IMR-90 (cell line): ENCODE results near the gene HOXD9. TPM values are rescaled to one million over a fixed set of nuclear protein-coding genes. Genes with fewer than 3 reads are reported as not detected.

Source experiments
- ATAC-seq: fragments of 200-7000 bp; cut with Tn5 transposase; 2 replicates; pipeline ENCODE4 v1.9.1; 2020; ENCODE audit warnings: low read depth, mild to moderate bottlenecking, moderate library complexity
- BruUV-seq: library from RNA; stranded (reverse); fragments of 400-500 nt; replicated peaks from 2 replicates; lab custom pipeline; 2021; lab: Mats Ljungman, UMichigan
- CTCF ChIA-PET: fragments of 300-600 bp; formaldehyde crosslinking; extraction: SDS; loops from one replicate; lab custom pipeline; 2021; ENCODE audit warnings: antibody characterized with exemption; lab: Yijun Ruan, JAX
- POLR2A ChIA-PET: fragments of 300-600 bp; sonication (Branson Sonifier 250); formaldehyde crosslinking; loops from one replicate; lab custom pipeline; 2022; ENCODE audit warnings: antibody characterized with exemption; ENCODE audit not compliant: unreplicated experiment; lab: Charles Lee
- DNase-seq: peaks from one replicate; pipeline ENCODE4 v3.0.0; 2013
- H2AFZ ChIP-seq: replicated peaks from 2 replicates; pipeline ENCODE3; 2013; ENCODE audit warnings: low read length, mild to moderate bottlenecking; ENCODE audit not compliant: poor library complexity
- H2AK5ac ChIP-seq: 2 replicates; pipeline ENCODE4 v1.6.1; 2013; ENCODE audit warnings: low read depth, low read length, inconsistent platforms
- H2AK9ac ChIP-seq: replicated peaks from 2 replicates; pipeline ENCODE3; 2013; ENCODE audit warnings: mild to moderate bottlenecking, low read depth, low read length, moderate library complexity; ENCODE audit not compliant: poor library complexity
- H2BK120ac ChIP-seq: 2 replicates; pipeline ENCODE4 v1.6.1; 2013; ENCODE audit warnings: low read depth, low read length, inconsistent platforms
- H2BK15ac ChIP-seq: 3 replicates; pipeline ENCODE4 v1.6.1; 2013; ENCODE audit warnings: low read depth, low read length, inconsistent platforms
- H2BK20ac ChIP-seq: 2 replicates; pipeline ENCODE4 v1.6.1; 2013; ENCODE audit warnings: low read depth, mild to moderate bottlenecking, inconsistent platforms, low read length, moderate library complexity
- H2BK5ac ChIP-seq: 2 replicates; pipeline ENCODE4 v1.6.1; 2013; ENCODE audit warnings: mild to moderate bottlenecking, low read depth, low read length, inconsistent platforms; ENCODE audit not compliant: poor library complexity, severe bottlenecking
- H3K14ac ChIP-seq: replicated peaks from 2 replicates; pipeline ENCODE4 v1.6.1; 2013; ENCODE audit warnings: low read depth, low read length, inconsistent platforms
- H3K18ac ChIP-seq: 2 replicates; pipeline ENCODE4 v1.6.1; 2013; ENCODE audit warnings: low read depth, low read length, control low read depth
- H3K23ac ChIP-seq: 2 replicates; pipeline ENCODE4 v1.6.1; 2013; ENCODE audit warnings: low read depth, low read length, inconsistent platforms
- H3K27ac ChIP-seq: 2 replicates; pipeline ENCODE4 v1.5.1; 2013; ENCODE audit warnings: mild to moderate bottlenecking, control low read depth, low read length; ENCODE audit not compliant: insufficient read depth
- H3K27me3 ChIP-seq: 2 replicates; pipeline ENCODE4 v1.6.1; 2013; ENCODE audit warnings: low read length; ENCODE audit not compliant: control insufficient read depth, insufficient read depth
- H3K36me3 ChIP-seq: 2 replicates; pipeline ENCODE4 v1.6.1; 2013; ENCODE audit warnings: low read length, mixed read lengths; ENCODE audit not compliant: control insufficient read depth, insufficient read depth
- H3K4ac ChIP-seq: 2 replicates; pipeline ENCODE4 v1.6.1; 2013; ENCODE audit warnings: low read depth, low read length, inconsistent platforms
- H3K4me1 ChIP-seq: 2 replicates; pipeline ENCODE4 v1.6.1; 2013; ENCODE audit warnings: low read length, mixed read lengths; ENCODE audit not compliant: control insufficient read depth, insufficient read depth
- H3K4me2 ChIP-seq: 2 replicates; pipeline ENCODE4 v1.6.1; 2013; ENCODE audit warnings: low read depth, mild to moderate bottlenecking, control low read depth, low read length, moderate library complexity
- H3K4me3 ChIP-seq: 2 replicates; pipeline ENCODE4 v1.5.1; 2013; ENCODE audit warnings: low read depth, mild to moderate bottlenecking, control low read depth, low read length, moderate library complexity; ENCODE audit not compliant: insufficient read depth
- H3K56ac ChIP-seq: 2 replicates; pipeline ENCODE4 v1.6.1; 2013; ENCODE audit warnings: low read length, inconsistent platforms; ENCODE audit not compliant: insufficient read depth; ENCODE audit errors: extremely low read depth
- H3K79me1 ChIP-seq, 2 experiments: 2 replicates each; pipeline ENCODE4 v1.6.1; 2013; ENCODE audit warnings: low read length in 2 of 2, inconsistent platforms in 1 of 2, low read depth in 1 of 2
- H3K9ac ChIP-seq: 2 replicates; pipeline ENCODE4 v1.6.1; 2013; ENCODE audit warnings: low read depth, low read length, control low read depth
- H3K9me1 ChIP-seq: 2 replicates; pipeline ENCODE4 v1.6.1; 2013; ENCODE audit warnings: low read length, inconsistent platforms; ENCODE audit not compliant: insufficient read depth
- H3K9me3 ChIP-seq: 2 replicates; pipeline ENCODE4 v1.6.1; 2013; ENCODE audit warnings: low read length; ENCODE audit not compliant: control insufficient read depth, insufficient read depth
- H4K20me1 ChIP-seq: 2 replicates; pipeline ENCODE4 v1.6.1; 2013; ENCODE audit warnings: low read length, inconsistent platforms; ENCODE audit not compliant: insufficient read depth
- H4K5ac ChIP-seq: 2 replicates; pipeline ENCODE4 v1.6.1; 2013; ENCODE audit warnings: mild to moderate bottlenecking, low read depth, low read length, control low read depth
- H4K8ac ChIP-seq, 2 experiments: 2 replicates each; pipeline ENCODE4 v1.6.1; 2013; ENCODE audit warnings: low read depth in 2 of 2, low read length in 2 of 2, control low read depth in 1 of 2, inconsistent platforms in 1 of 2
- H4K91ac ChIP-seq: 2 replicates; pipeline ENCODE4 v1.6.1; 2013; ENCODE audit warnings: low read depth, low read length, inconsistent platforms; ENCODE audit not compliant: insufficient read depth
- NFE2L2 ChIP-seq: fragments of 150-350 bp; IDR thresholded peaks from 2 replicates; pipeline ENCODE4 v1.6.1; 2016; ENCODE audit warnings: low read depth, mild to moderate bottlenecking, low read length
- SMC3 ChIP-seq: fragments of 150-350 bp; IDR thresholded peaks from 2 replicates; pipeline ENCODE4 v1.6.1; 2016; ENCODE audit warnings: low read depth, mild to moderate bottlenecking, antibody characterized with exemption, low read length, moderate library complexity
- WGBS, 2 experiments: methylation state at CpG; one replicate each; pipeline versions ENCODE4 v1.1.5 to v1.1.7; 2013; ENCODE audit warnings: missing lambda C conversion rate in 2 of 2; ENCODE audit not compliant: insufficient read length in 1 of 2; ENCODE audit errors: extremely low coverage in 2 of 2; 5-methylcytosine and 5-hydroxymethylcytosine counted together
- dilution Hi-C: fragments of 300-500 bp; cut with HindIII; formaldehyde crosslinking; loops from one replicate; pipeline ENCODE4 v1.14.3; 2018; ENCODE audit warnings: low sequenced_read_pairs; ENCODE audit not compliant: unreplicated experiment
- in situ Hi-C: fragments of 300-500 bp; cut with MboI; formaldehyde crosslinking; loops from 3 replicates; pipeline ENCODE4 v1.14.3; 2019; ENCODE audit warnings: low sequenced_read_pairs, inconsistent platforms, mixed read lengths
- intact Hi-C: fragments of 100-400 bp; cut with micrococcal nuclease; formaldehyde crosslinking; loops from 2 replicates; pipeline ENCODE4 v1.10.0; 2022
- polyA plus RNA-seq, 3 experiments: library from polyadenylated mRNA; depleted of rRNA; stranded (reverse); fragments of >200 nt; gene quantifications; 2 replicates each; pipeline ENCODE4 v1.2.3, GENCODE V29; 2012; ENCODE audit warnings: low replicate concordance in 1 of 3
- total RNA-seq: library from RNA; depleted of rRNA; stranded (reverse); fragments of >200 nt; gene quantifications from 2 replicates; pipeline ENCODE4 v1.2.3, GENCODE V29; 2012
- TF ChIP-seq, protein P1 (sequence below): fragments of 150-350 bp; IDR thresholded peaks from 2 replicates; pipeline ENCODE4 v1.6.1; 2017; ENCODE audit warnings: mild to moderate bottlenecking, antibody characterized with exemption, low read length, low read depth

Gene HOXD9
- total and polyA plus RNA-seq, 2 of the 4 experiments (the other 2 are of a cell fraction), result not detected

DNA sequence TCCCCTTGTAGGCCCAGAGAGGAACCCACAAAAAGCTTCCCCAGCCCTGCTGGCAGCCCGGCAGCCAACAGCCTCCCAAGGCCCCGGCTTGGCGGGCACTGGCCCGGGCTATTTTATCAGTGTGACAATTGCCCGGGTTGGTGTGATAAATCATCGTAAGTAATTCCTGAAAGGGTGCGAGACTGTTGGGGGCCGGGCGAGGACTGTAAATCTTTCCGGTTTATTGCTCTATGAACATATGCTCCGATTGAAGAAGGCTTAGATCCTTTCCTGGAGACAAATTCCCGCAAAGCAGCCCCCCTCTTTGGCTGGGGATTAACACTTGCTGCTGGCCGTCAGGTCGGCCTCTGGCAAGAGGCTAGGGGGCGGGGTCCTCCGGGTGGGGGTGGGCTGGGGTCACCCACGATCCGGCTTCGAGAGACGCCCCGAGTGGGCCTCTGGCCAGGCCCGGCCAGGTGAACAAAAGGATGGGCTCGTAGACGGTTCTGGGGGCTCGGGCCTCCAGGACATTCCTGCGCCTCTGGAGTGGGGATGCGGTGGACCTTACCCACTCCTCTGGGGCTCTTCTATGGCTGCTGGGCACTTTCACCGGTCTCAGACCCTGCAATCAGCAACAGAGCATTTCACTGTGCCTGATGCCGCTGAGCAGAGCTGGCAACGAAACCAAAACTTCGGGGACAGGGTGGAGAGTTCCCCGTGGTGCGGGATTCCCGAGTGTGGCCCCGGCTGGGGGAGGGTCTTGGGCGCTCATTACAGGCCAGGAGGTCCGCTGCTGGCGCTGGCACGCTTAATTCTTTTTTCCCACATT, 36.5 kb downstream of the HOXD9 start:
- intact Hi-C loops, result no loop called here
- H4K5ac ChIP-seq, result no peak overlapping the region
- no peak overlapping the region for H3K23ac ChIP-seq
- H2AFZ ChIP-seq, result no peak overlapping the region
- no peak overlapping the region for H4K8ac ChIP-seq
- TF ChIP-seq SMC3, result no peak
- TF ChIP-seq, protein P1, sequence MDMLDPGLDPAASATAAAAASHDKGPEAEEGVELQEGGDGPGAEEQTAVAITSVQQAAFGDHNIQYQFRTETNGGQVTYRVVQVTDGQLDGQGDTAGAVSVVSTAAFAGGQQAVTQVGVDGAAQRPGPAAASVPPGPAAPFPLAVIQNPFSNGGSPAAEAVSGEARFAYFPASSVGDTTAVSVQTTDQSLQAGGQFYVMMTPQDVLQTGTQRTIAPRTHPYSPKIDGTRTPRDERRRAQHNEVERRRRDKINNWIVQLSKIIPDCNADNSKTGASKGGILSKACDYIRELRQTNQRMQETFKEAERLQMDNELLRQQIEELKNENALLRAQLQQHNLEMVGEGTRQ, result no peak
- no peak for TF ChIP-seq NFE2L2
- H3K4me2 ChIP-seq, result no peak overlapping the region
- no peak overlapping the region for H3K18ac ChIP-seq
- BruUV-seq, result no TSS peak
- dilution Hi-C loops, result no loop called here
- WGBS, 2 experiments, result 0% methylated on average over 1 of the region's 39 CpGs; no CpG with 5 or more reads in 1 of the 2 experiments
- no peak overlapping the region for H2BK20ac ChIP-seq
- DNase-seq (no peak), ATAC-seq (no peak)
- no peaks in the 10 kb centered on the region for H3K79me1 ChIP-seq
- CTCF ChIA-PET, result no interaction called here
- H3K9me3 ChIP-seq, result peaks cover 21% of the 10 kb centered on the region
- no peak overlapping the region for H2AK5ac ChIP-seq
- POLR2A ChIA-PET, result no interaction called here
- in situ Hi-C loops, result no loop called here
- no peaks in the 10 kb centered on the region for H3K9me1 ChIP-seq
- H3K36me3 ChIP-seq, result no peaks in the 10 kb centered on the region
- H2BK120ac ChIP-seq, result no peak overlapping the region
- no peak overlapping the region for H2AK9ac ChIP-seq
- no peak overlapping the region for H2BK15ac ChIP-seq
- no peak overlapping the region for H3K27ac ChIP-seq
- H3K4me1 ChIP-seq, result no peaks in the 10 kb centered on the region
- peaks cover 96% of the 10 kb centered on the region for H3K27me3 ChIP-seq
- no peak overlapping the region for H4K91ac ChIP-seq
- no peaks in the 10 kb centered on the region for H4K20me1 ChIP-seq
- H3K56ac ChIP-seq, result no peak overlapping the region
- no peak overlapping the region for H2BK5ac ChIP-seq
- no peak overlapping the region for H3K4me3 ChIP-seq
- no peak overlapping the region for H3K9ac ChIP-seq
- H3K4ac ChIP-seq, result no peak overlapping the region
- no peak overlapping the region for H3K14ac ChIP-seq
